ENCODE data around the gene SAMSN1. TPM values are rescaled to one million over a fixed set of nuclear protein-coding genes. Genes with fewer than 3 reads are reported as not detected.

The SAMSN1 gene
- total and polyA plus RNA-seq, 2 experiments from 2014 or later, result 3.2 to 5.4 TPM

- Mint-ChIP-seq H3K36me3 (ENCODE audit: low read depth) (no peaks in the 10 kb centered on the region), H3K27ac (no peak overlapping the region), H3K4me3 (no peak overlapping the region), H3K4me1 (peaks cover 9% of the 10 kb centered on the region), H3K9me3 (no peaks in the 10 kb centered on the region), H3K27me3 (ENCODE audit: insufficient read depth, low read depth, poor library complexity) (peaks cover 7% of the 10 kb centered on the region)
- Histone ChIP-seq H3K4me3 (no peak overlapping the region), H3F3A (replicated peaks; ENCODE audit: low read depth) (no peaks in the 10 kb centered on the region), H3K4me1 (ENCODE audit: insufficient read depth) (0 out of 2 replicates have a peak, but pooled peaks cover 8% of the 10 kb centered on the region), H2AFZ (0 out of 2 replicates have a peak overlapping the region, but pooled peaks have one; percentile 19), H3K4me2 (no peak overlapping the region), H4K20me1 (replicated peaks; ENCODE audit: insufficient read depth) (no peaks in the 10 kb centered on the region), H3K9me2 (ENCODE audit: insufficient read depth) (no peaks in the 10 kb centered on the region), H3K27ac (ENCODE audit: low read depth) (no peak overlapping the region), H3K79me2 (replicated peaks; ENCODE audit: insufficient read depth) (no peaks in the 10 kb centered on the region), H3K27me3 (ENCODE audit: insufficient read depth) (no peaks in the 10 kb centered on the region), H3K36me3 (ENCODE audit: insufficient read depth) (no peaks in the 10 kb centered on the region)
- ATAC-seq (no peak), DNase-seq (ENCODE audit: low spot score) (no peak)
- TF ChIP-seq POLR2AphosphoS5 (IDR thresholded peaks at IDR 0.05; ENCODE audit: low read depth), result no peak
- TF ChIP-seq ZNF331 (CRISPR knock-in tag; IDR thresholded peaks at IDR 0.05; ENCODE audit: low read depth), result no peak
- TF ChIP-seq EZH2 (IDR thresholded peaks at IDR 0.05; ENCODE audit: low read depth, unreplicated experiment), result no peak
- no peak for TF ChIP-seq REST (IDR thresholded peaks at IDR 0.05; ENCODE audit: unreplicated experiment)
- TF ChIP-seq ETS1 (IDR thresholded peaks at IDR 0.05), result no peak
- TF ChIP-seq EZH2phosphoT487 (IDR thresholded peaks at IDR 0.05; ENCODE audit: unreplicated experiment), result no peak
Measured at GRCh38 chr21:14454016-14455009, 91.8 kb downstream of the SAMSN1 start.

GRCh38 chr21:14453339-14454015 is 92.6 kb downstream of the SAMSN1 start:
- H3K36me3 Mint-ChIP-seq (ENCODE audit: low read depth), result no peaks in the 10 kb centered on the region
- Histone ChIP-seq H3K4me1 (ENCODE audit: insufficient read depth) (0 out of 2 replicates have a peak, but pooled peaks cover 8% of the 10 kb centered on the region), H3K36me3 (ENCODE audit: insufficient read depth) (no peaks in the 10 kb centered on the region), H3F3A (replicated peaks; ENCODE audit: low read depth) (no peaks in the 10 kb centered on the region), H3K9me2 (ENCODE audit: insufficient read depth) (0 out of 2 replicates have a peak, but pooled peaks cover under 1% of the 10 kb centered on the region), H3K4me2 (no peak overlapping the region), H4K20me1 (replicated peaks; ENCODE audit: insufficient read depth) (no peaks in the 10 kb centered on the region), H3K27me3 (ENCODE audit: insufficient read depth) (no peaks in the 10 kb centered on the region), H3K27ac (ENCODE audit: low read depth) (no peak overlapping the region), H3K4me3 (no peak overlapping the region), H3K79me2 (replicated peaks; ENCODE audit: insufficient read depth) (no peaks in the 10 kb centered on the region), H2AFZ (no peak overlapping the region)
- DNase-seq (ENCODE audit: low spot score) (no peak), ATAC-seq (no peak)
- peaks cover 7% of the 10 kb centered on the region for H3K27me3 Mint-ChIP-seq (ENCODE audit: insufficient read depth, low read depth, poor library complexity)
- peaks cover 9% of the 10 kb centered on the region for H3K4me1 Mint-ChIP-seq
- H3K9me3 Mint-ChIP-seq, result no peaks in the 10 kb centered on the region
- H3K4me3 Mint-ChIP-seq, result no peak overlapping the region
- H3K27ac Mint-ChIP-seq, result no peak overlapping the region
- TF ChIP-seq STAT1 (IDR thresholded peaks at IDR 0.05; ENCODE audit: unreplicated experiment), result no peak
- TF ChIP-seq EZH2 (IDR thresholded peaks at IDR 0.05; ENCODE audit: low read depth, unreplicated experiment), result no peak
- no peak for TF ChIP-seq JUNB (IDR thresholded peaks at IDR 0.05; ENCODE audit: unreplicated experiment)
- TF ChIP-seq REST (IDR thresholded peaks at IDR 0.05; ENCODE audit: unreplicated experiment), result no peak
- no peak for TF ChIP-seq ETS1 (IDR thresholded peaks at IDR 0.05)
